ENCODE measurements around the gene TEDC1.

The TEDC1 gene

GRCh38 chr14:105460116-105460515 lies 30.9 kb upstream of the TEDC1 start:
- Histone ChIP-seq H3K4me3 (ENCODE audit: low read depth, low read length) (no peak overlapping the region), H3K36me3 (ENCODE audit: control insufficient read depth in 2 of 2, insufficient read depth in 1 of 2, low read length in 2 of 2) (peaks cover 0 to 78% of the 10 kb centered on the region in 2 experiments; a peak in 2 of 3 replicates), H3K9me3 (ENCODE audit: control insufficient read depth, insufficient read depth, low read depth, low read length) (no peaks in the 10 kb centered on the region), H3K4me1 (ENCODE audit: control insufficient read depth, insufficient read depth, low read length) (no peaks in the 10 kb centered on the region), H3K27ac (ENCODE audit: extremely low read depth, low read depth, low read length) (no peak overlapping the region)
- ChIA-PET POLR2A (no interaction called here), CTCF (interaction anchor here (0.6 kb wide), 1 partner anchor 10 kb away, joined by 3 read pairs; no protein-coding TSS in a partner anchor)
- TF ChIP-seq ZNF148 (tag by site-specific recombination; IDR thresholded peaks at IDR 0.05; ENCODE audit: borderline replicate concordance) (no peak), ZBTB48 (tag by site-specific recombination; IDR thresholded peaks at IDR 0.05) (no peak), KLF16 (tag by site-specific recombination; IDR thresholded peaks at IDR 0.05) (no peak), ZBTB21 (tag by site-specific recombination; IDR thresholded peaks at IDR 0.05) (no peak), ZNF510 (tag by site-specific recombination; IDR thresholded peaks at IDR 0.05; ENCODE audit: insufficient replicate concordance) (no peak), ZNF768 (tag by site-specific recombination; IDR thresholded peaks at IDR 0.05) (no peak), OSR2 (tag by site-specific recombination; IDR thresholded peaks at IDR 0.05) (no peak)

GRCh38 chr14:105460616-105461015 lies 30.4 kb upstream of the TEDC1 start:
- POLR2A ChIA-PET, result no interaction called here
- Histone ChIP-seq H3K4me3 (ENCODE audit: low read depth, low read length) (no peak overlapping the region), H3K27ac (ENCODE audit: extremely low read depth, low read depth, low read length) (no peak overlapping the region), H3K4me1 (ENCODE audit: control insufficient read depth, insufficient read depth, low read length) (no peaks in the 10 kb centered on the region), H3K36me3 (ENCODE audit: control insufficient read depth in 2 of 2, insufficient read depth in 1 of 2, low read length in 2 of 2) (peaks cover 0 to 78% of the 10 kb centered on the region in 2 experiments; a peak in 2 of 3 replicates), H3K9me3 (ENCODE audit: control insufficient read depth, insufficient read depth, low read depth, low read length) (no peaks in the 10 kb centered on the region)
- CTCF ChIA-PET, result no interaction called here
- TF ChIP-seq SALL2 (tag by site-specific recombination; IDR thresholded peaks at IDR 0.05; ENCODE audit: borderline replicate concordance) (no peak), ZNF561 (tag by site-specific recombination; IDR thresholded peaks at IDR 0.05; ENCODE audit: borderline replicate concordance) (no peak), ZNF2 (tag by site-specific recombination; IDR thresholded peaks at IDR 0.05) (no peak), ZNF433 (tag by site-specific recombination; IDR thresholded peaks at IDR 0.05; ENCODE audit: low read depth) (no peak), ZEB2 (tag by site-specific recombination; IDR thresholded peaks at IDR 0.05) (no peak), ZNF514 (tag by site-specific recombination; IDR thresholded peaks at IDR 0.05) (no peak), ZNF600 (tag by site-specific recombination; IDR thresholded peaks at IDR 0.05) (0 out of 2 replicates have a peak, but pooled peaks have one; percentile 36), PATZ1 (tag by site-specific recombination; IDR thresholded peaks at IDR 0.05) (no peak), ZFHX2 (tag by site-specific recombination; conservative IDR thresholded peaks at IDR 0.05) (peak; percentile 28; the same call in 1 of the 2 replicates), ZNF621 (tag by site-specific recombination; IDR thresholded peaks at IDR 0.05) (no peak)

GRCh38 chr14:105461903-105462302 lies 29.1 kb upstream of the TEDC1 start:
- TF ChIP-seq ZNF777 (tag by site-specific recombination; IDR thresholded peaks at IDR 0.05; ENCODE audit: borderline replicate concordance) (no peak), BCL11A (tag by site-specific recombination; IDR thresholded peaks at IDR 0.05; ENCODE audit: low read depth) (no peak), ZNF37A (tag by site-specific recombination; IDR thresholded peaks at IDR 0.05) (no peak), ZNF558 (tag by site-specific recombination; IDR thresholded peaks at IDR 0.05) (no peak)
- POLR2A ChIA-PET, result no interaction called here
- CTCF ChIA-PET, result interaction anchor here (0.6 to 0.7 kb wide), 2 partner anchors 30 to 520 kb away, joined by 3 read pairs; no protein-coding TSS in a partner anchor
- H3K36me3 ChIP-seq (ENCODE audit: control insufficient read depth in 2 of 2, insufficient read depth in 1 of 2, low read length in 2 of 2), result peaks cover 0 to 78% of the 10 kb centered on the region in 2 experiments; a peak in 2 of 3 replicates
- no peaks in the 10 kb centered on the region for H3K4me1 ChIP-seq (ENCODE audit: control insufficient read depth, insufficient read depth, low read length)
- no peaks in the 10 kb centered on the region for H3K9me3 ChIP-seq (ENCODE audit: control insufficient read depth, insufficient read depth, low read depth, low read length)
- H3K27ac ChIP-seq (ENCODE audit: extremely low read depth, low read depth, low read length), result no peak overlapping the region
- H3K4me3 ChIP-seq (ENCODE audit: low read depth, low read length), result no peak overlapping the region
